ENCODE results near the gene GALM.
"Not testable (repeated sequence)": the region's sequence is repeated elsewhere in the genome, so short reads cannot be mapped to it uniquely, and the experiment has no call there.

The GALM gene

GRCh38 chr2:38665854-38666555, at the start of gene GALM:
Gene GALM (plus strand): TSS chr2:38666114. CDS start chr2:38666162, 48 bp downstream.
- peak; percentile 66 for DNase-seq

- no peak for DNase-seq
Observed at GRCh38 chr2:38617301-38617700, 48.6 kb upstream of the GALM start.

- DNase-seq, result no peak
Observed at GRCh38 chr2:38619458-38620164, 46.3 kb upstream of the GALM start.

- no peak for DNase-seq
Observed at GRCh38 chr2:38620282-38620977, 45.5 kb upstream of the GALM start.

GRCh38 chr2:38621018-38621417, 44.9 kb upstream of the GALM start:
- DNase-seq, result no peak

- DNase-seq, result no peak
Observed at GRCh38 chr2:38622210-38622609, 43.7 kb upstream of the GALM start.

- DNase-seq, result peak; percentile 75
Observed at GRCh38 chr2:38626326-38627035, 39.4 kb upstream of the GALM start.

GRCh38 chr2:38627391-38627790, 38.5 kb upstream of the GALM start:
- no peak for DNase-seq

GRCh38 chr2:38629684-38630083, 36.2 kb upstream of the GALM start:
- DNase-seq, result no peak

- no peak for DNase-seq
Observed at GRCh38 chr2:38631976-38632375, 33.9 kb upstream of the GALM start.

GRCh38 chr2:38632980-38633379, 32.9 kb upstream of the GALM start:
- DNase-seq, result no peak

GRCh38 chr2:38633895-38634294, 32.0 kb upstream of the GALM start:
- no peak for DNase-seq

- DNase-seq, result no peak
Observed at GRCh38 chr2:38634684-38635083, 31.2 kb upstream of the GALM start.

- no peak for DNase-seq
Observed at GRCh38 chr2:38635139-38635538, 30.8 kb upstream of the GALM start.

GRCh38 chr2:38636069-38636468, 29.8 kb upstream of the GALM start:
- DNase-seq, result no peak

- not testable (repeated sequence) for DNase-seq
Observed at GRCh38 chr2:38642373-38643017, 23.4 kb upstream of the GALM start.

- no peak for DNase-seq
Observed at GRCh38 chr2:38643021-38643671, 22.8 kb upstream of the GALM start.

GRCh38 chr2:38643683-38644511, 22.0 kb upstream of the GALM start:
- peak; percentile 50 for DNase-seq

GRCh38 chr2:38648107-38648761, 17.7 kb upstream of the GALM start:
- DNase-seq, result no peak

- no peak for DNase-seq
Observed at GRCh38 chr2:38649176-38649728, 16.7 kb upstream of the GALM start.
